Nephron progenitor cell (in vitro differentiated cells): ENCODE measurements around the gene NFAM1.

Experiments used
- DNase-seq: peaks from one replicate; pipeline ENCODE4 v3.0.0; 2021
- H3K27ac Mint-ChIP-seq: 2 replicates; pipeline ENCODE4 v1.8.0; 2021; ENCODE audit warnings: mild to moderate bottlenecking, moderate library complexity, mixed read lengths
- H3K27me3 Mint-ChIP-seq: 2 replicates; pipeline ENCODE4 v1.8.0; 2021; ENCODE audit warnings: mild to moderate bottlenecking, low read depth, mixed read lengths; ENCODE audit not compliant: poor library complexity
- H3K36me3 Mint-ChIP-seq: 2 replicates; pipeline ENCODE4 v1.8.0; 2021; ENCODE audit warnings: low read depth, mixed read lengths
- H3K4me1 Mint-ChIP-seq: 2 replicates; pipeline ENCODE4 v1.8.0; 2021; ENCODE audit warnings: mixed read lengths
- H3K4me3 Mint-ChIP-seq: 2 replicates; pipeline ENCODE4 v1.8.0; 2021; ENCODE audit warnings: mild to moderate bottlenecking, moderate library complexity, mixed read lengths
- H3K9me3 Mint-ChIP-seq: 2 replicates; pipeline ENCODE4 v1.8.0; 2021; ENCODE audit warnings: mild to moderate bottlenecking, moderate library complexity, mixed read lengths
- TF ChIP-seq, protein P1 (sequence below): fragments of 200-600 bp; sonication (generic); IDR thresholded peaks from 2 replicates; pipeline ENCODE4 v1.5.0; 2021; ENCODE audit warnings: antibody characterized with exemption

NFAM1 gene

GRCh38 chr22:42388130-42388797 lies 43.9 kb downstream of the NFAM1 start:
- TF ChIP-seq, protein P1, sequence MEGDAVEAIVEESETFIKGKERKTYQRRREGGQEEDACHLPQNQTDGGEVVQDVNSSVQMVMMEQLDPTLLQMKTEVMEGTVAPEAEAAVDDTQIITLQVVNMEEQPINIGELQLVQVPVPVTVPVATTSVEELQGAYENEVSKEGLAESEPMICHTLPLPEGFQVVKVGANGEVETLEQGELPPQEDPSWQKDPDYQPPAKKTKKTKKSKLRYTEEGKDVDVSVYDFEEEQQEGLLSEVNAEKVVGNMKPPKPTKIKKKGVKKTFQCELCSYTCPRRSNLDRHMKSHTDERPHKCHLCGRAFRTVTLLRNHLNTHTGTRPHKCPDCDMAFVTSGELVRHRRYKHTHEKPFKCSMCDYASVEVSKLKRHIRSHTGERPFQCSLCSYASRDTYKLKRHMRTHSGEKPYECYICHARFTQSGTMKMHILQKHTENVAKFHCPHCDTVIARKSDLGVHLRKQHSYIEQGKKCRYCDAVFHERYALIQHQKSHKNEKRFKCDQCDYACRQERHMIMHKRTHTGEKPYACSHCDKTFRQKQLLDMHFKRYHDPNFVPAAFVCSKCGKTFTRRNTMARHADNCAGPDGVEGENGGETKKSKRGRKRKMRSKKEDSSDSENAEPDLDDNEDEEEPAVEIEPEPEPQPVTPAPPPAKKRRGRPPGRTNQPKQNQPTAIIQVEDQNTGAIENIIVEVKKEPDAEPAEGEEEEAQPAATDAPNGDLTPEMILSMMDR, result no peak
- no peaks in the 10 kb centered on the region for H3K36me3 Mint-ChIP-seq
- no peak overlapping the region for H3K4me3 Mint-ChIP-seq
- H3K9me3 Mint-ChIP-seq, result peaks cover 3% of the 10 kb centered on the region
- H3K27ac Mint-ChIP-seq, result no peak overlapping the region
- peaks cover 19% of the 10 kb centered on the region for H3K4me1 Mint-ChIP-seq
- H3K27me3 Mint-ChIP-seq, result peaks cover 61% of the 10 kb centered on the region
- DNase-seq, result peak; percentile 46

DNA sequence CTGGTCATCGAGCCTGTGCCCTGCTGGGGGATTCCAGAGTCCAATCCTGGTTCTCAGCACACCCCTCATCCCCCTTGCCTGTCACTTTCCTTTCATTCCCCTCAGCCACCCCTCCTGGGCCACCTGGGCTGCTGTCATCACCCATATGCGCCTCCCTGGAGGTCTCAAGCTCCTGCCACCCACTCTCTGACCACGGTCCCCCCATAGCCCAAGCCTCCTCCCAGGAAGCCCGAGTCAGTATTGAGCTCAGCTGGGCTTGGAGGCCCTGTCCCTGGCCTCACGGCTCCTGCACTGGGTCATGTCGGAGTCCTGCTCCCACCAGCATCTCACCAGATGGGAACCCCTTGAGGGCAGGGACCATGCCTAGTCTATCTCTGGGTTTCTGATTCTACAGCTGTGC lies 44.6 kb downstream of the NFAM1 start:
- no peak for DNase-seq
- TF ChIP-seq, protein P1, result no peak
- Mint-ChIP-seq H3K27ac (no peak overlapping the region), H3K27me3 (peaks cover 66% of the 10 kb centered on the region), H3K4me1 (peaks cover 19% of the 10 kb centered on the region), H3K9me3 (peaks cover 3% of the 10 kb centered on the region), H3K4me3 (no peak overlapping the region), H3K36me3 (no peaks in the 10 kb centered on the region)

- no peak for DNase-seq
- Mint-ChIP-seq H3K36me3 (no peaks in the 10 kb centered on the region), H3K4me1 (peaks cover 22% of the 10 kb centered on the region), H3K9me3 (no peaks in the 10 kb centered on the region), H3K27ac (no peak overlapping the region), H3K27me3 (peaks cover 66% of the 10 kb centered on the region), H3K4me3 (no peak overlapping the region)
- TF ChIP-seq, protein P1, result no peak
These were observed 46.5 kb downstream of the NFAM1 start for GRCh38 chr22:42385696-42386095.

DNA sequence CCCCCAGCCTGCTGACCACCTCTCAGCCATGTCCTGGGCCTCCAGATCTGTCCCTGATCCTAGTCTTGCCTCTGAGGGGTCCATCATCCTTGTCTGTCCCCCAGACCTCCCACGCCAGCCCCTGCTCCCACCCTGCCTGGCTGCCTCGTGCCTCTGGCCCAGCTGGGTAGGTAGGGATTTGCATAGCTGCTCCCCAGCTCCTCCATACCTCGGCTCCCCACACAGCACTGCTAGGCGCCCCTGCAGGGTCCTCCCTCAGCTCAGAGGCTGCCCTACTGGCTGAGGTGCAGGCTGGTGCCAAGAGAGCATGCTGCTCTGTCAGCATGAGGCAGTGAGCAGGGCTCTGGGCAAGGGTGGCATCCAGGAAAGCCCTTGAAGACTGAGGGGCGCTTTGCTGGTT lies 47.7 kb downstream of the NFAM1 start:
- peaks cover 24% of the 10 kb centered on the region for H3K4me1 Mint-ChIP-seq
- H3K4me3 Mint-ChIP-seq, result no peak overlapping the region
- no peaks in the 10 kb centered on the region for H3K9me3 Mint-ChIP-seq
- H3K27ac Mint-ChIP-seq, result no peak overlapping the region
- TF ChIP-seq, protein P1, result no peak
- peaks cover 64% of the 10 kb centered on the region for H3K27me3 Mint-ChIP-seq
- H3K36me3 Mint-ChIP-seq, result no peaks in the 10 kb centered on the region
- DNase-seq, result no peak

- TF ChIP-seq, protein P1, result no peak
- Mint-ChIP-seq H3K27ac (no peak overlapping the region), H3K9me3 (peaks cover under 1% of the 10 kb centered on the region), H3K4me3 (no peak overlapping the region), H3K4me1 (peaks cover 29% of the 10 kb centered on the region), H3K36me3 (no peaks in the 10 kb centered on the region), H3K27me3 (peaks cover 67% of the 10 kb centered on the region)
- no peak for DNase-seq
These were observed 48.3 kb downstream of the NFAM1 start for GRCh38 chr22:42383851-42384417.

DNA sequence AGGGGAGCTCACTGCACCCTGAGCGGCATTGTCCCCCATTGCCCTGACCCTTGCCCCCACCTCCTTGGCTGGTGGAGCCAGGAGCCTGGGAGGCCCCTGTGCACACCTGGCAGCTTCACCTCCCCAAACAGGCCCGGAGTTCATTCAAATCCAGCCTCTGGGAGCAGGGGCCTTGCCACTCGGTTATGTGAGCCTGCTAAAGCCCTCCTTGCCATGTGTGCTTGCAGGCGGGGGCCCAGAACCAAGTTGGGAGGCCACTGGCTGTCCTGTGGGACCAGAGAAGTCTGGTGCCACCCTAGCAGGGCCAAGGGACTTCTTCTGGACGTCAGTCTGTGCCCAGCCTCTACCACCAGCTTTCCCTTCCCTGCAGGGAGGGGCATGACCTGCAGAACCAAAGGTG lies 48.9 kb downstream of the NFAM1 start:
- no peak for DNase-seq
- peaks cover 73% of the 10 kb centered on the region for H3K27me3 Mint-ChIP-seq
- H3K27ac Mint-ChIP-seq, result no peak overlapping the region
- peaks cover 34% of the 10 kb centered on the region for H3K4me1 Mint-ChIP-seq
- H3K36me3 Mint-ChIP-seq, result no peaks in the 10 kb centered on the region
- H3K4me3 Mint-ChIP-seq, result no peak overlapping the region
- peaks cover 7% of the 10 kb centered on the region for H3K9me3 Mint-ChIP-seq
- TF ChIP-seq, protein P1, result no peak
